ENCODE data around the gene RPLP2.

RPLP2 gene

DNA sequence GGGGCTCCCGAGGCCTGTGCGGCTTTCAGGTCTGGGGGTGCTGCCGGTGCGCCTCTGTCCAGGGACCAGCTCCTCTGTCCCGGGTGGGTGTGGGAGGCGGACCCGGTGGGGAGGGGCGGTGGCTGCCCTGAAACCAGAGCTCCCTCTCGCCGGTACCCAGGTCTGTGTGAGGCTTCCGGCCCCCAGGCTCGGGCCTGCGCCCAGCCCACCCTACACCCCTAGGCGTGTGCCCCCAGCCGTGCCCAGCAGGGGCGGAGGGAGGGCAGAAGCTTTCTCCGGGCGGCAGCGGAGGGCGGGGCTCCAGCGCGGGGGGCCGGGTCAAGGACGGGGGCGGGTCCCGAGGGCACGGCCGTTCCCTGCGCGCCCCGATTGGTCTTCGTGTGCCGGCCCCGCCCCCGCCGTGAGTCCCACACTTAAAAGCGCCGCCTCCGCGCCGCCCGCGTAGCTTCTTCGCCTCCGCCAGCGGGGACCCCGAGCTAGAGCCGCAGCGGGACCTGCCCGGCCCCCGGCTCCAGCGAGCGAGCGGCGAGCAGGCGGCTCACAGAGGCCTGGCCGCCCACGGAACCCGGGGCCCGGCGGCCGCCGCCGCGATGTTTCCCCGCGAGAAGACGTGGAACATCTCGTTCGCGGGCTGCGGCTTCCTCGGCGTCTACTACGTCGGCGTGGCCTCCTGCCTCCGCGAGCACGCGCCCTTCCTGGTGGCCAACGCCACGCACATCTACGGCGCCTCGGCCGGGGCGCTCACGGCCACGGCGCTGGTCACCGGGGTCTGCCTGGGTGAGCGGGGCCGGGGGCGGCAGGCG lies 9.6 kb downstream of the RPLP2 start:
- Histone ChIP-seq H3K9me3 (no peaks in the 10 kb centered on the region), H3K4me3 (ENCODE audit: low read depth, low read length) (peak overlapping the region; percentile 53), H3K27me3 (no peaks in the 10 kb centered on the region), H3K36me3 (no peaks in the 10 kb centered on the region), H3K4me1 (no peaks in the 10 kb centered on the region)
- TF ChIP-seq, protein P1, sequence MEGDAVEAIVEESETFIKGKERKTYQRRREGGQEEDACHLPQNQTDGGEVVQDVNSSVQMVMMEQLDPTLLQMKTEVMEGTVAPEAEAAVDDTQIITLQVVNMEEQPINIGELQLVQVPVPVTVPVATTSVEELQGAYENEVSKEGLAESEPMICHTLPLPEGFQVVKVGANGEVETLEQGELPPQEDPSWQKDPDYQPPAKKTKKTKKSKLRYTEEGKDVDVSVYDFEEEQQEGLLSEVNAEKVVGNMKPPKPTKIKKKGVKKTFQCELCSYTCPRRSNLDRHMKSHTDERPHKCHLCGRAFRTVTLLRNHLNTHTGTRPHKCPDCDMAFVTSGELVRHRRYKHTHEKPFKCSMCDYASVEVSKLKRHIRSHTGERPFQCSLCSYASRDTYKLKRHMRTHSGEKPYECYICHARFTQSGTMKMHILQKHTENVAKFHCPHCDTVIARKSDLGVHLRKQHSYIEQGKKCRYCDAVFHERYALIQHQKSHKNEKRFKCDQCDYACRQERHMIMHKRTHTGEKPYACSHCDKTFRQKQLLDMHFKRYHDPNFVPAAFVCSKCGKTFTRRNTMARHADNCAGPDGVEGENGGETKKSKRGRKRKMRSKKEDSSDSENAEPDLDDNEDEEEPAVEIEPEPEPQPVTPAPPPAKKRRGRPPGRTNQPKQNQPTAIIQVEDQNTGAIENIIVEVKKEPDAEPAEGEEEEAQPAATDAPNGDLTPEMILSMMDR (IDR thresholded peaks at IDR 0.05; ENCODE audit: low read depth, low read length) = no peak
- DNase-seq = peak; percentile 87

DNA sequence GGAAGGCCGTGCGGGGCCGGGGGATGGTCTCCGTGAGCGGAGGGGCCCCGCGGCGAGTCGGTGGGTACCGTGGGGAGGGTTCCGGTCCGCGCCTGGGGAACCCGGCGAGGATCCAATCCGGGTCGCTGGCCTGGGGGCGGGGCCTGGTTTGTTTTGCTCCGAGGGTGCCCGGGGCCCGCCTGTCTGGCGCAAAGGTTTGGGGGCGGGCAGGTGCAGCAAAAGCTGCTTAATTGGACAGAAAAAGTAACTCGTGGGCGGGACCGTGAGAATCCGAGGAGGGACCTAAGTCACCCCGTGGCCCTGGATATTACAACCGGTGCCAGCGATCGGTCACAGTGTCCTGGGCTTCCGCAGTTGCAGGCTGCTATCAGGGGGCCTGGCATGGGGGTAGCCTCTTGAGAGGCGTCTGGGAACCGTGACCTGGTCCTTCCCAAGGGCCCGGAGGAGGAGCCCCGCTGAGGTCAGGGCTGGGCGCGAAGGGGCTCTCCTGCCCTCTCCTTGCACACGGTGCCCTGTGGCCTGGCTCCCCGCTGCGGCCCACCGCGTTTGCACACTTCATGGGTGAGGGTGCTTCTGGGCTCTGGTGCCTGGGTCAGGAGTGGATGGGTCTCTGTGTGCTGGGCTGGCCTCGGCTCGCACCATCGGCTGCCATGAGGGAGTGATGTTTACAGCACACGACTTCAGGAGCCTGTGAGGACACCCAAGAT lies 10.3 kb downstream of the RPLP2 start:
- Histone ChIP-seq H3K36me3 (no peaks in the 10 kb centered on the region), H3K27me3 (no peaks in the 10 kb centered on the region), H3K4me1 (no peaks in the 10 kb centered on the region), H3K4me3 (ENCODE audit: low read depth, low read length) (peak overlapping the region; percentile 53), H3K9me3 (no peaks in the 10 kb centered on the region)
- TF ChIP-seq, protein P1 (IDR thresholded peaks at IDR 0.05; ENCODE audit: low read depth, low read length) = no peak
- peak; percentile 61 for DNase-seq

DNA sequence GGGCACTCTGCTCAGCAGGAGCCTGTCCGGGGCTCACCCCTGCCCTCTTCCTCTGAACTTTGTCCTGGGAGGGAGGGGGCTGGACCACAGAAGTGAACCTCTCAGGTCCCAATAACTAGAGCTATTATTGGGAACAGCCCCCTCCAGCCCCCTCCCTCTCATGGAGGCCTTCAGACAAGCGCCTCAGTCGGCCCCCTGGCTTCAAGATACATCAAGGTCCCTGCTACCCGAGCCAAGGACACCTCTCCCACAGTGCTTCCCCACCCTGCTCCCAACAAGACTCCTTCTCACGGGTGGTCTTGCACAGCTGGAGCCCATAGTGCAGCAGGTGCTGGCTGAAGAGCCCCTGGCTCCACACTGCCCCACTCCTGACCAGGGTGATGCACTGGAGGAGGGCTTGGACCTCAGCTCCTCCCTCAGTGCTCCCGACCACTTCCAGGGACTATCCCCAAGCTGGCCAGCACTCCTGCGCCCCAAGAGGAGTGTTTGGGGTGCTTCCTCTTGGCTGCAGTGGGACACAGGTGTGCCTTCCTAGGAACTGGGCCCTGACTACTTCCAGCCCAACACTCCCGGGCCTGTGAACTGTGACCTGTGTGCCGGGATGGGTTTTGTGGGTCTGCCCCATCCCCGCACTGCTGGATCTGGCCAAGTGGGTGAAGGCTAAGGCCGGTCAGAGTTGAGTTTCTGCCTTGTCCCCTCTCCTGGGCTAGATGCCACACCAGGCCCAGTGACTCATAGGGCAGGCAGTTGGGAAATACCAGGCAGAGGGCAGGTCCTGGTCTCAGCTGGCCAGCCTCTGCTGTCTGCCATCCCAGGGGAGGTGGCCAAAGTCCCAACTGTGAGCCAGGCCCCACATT lies 11.1 kb downstream of the RPLP2 start:
- Histone ChIP-seq H3K27me3 (no peaks in the 10 kb centered on the region), H3K4me1 (no peaks in the 10 kb centered on the region), H3K36me3 (no peaks in the 10 kb centered on the region), H3K4me3 (ENCODE audit: low read depth, low read length) (no peak overlapping the region; the same call in 1 of the 2 replicates), H3K9me3 (no peaks in the 10 kb centered on the region)
- DNase-seq = no peak
- TF ChIP-seq, protein P1 (IDR thresholded peaks at IDR 0.05; ENCODE audit: low read depth, low read length) = no peak

DNA sequence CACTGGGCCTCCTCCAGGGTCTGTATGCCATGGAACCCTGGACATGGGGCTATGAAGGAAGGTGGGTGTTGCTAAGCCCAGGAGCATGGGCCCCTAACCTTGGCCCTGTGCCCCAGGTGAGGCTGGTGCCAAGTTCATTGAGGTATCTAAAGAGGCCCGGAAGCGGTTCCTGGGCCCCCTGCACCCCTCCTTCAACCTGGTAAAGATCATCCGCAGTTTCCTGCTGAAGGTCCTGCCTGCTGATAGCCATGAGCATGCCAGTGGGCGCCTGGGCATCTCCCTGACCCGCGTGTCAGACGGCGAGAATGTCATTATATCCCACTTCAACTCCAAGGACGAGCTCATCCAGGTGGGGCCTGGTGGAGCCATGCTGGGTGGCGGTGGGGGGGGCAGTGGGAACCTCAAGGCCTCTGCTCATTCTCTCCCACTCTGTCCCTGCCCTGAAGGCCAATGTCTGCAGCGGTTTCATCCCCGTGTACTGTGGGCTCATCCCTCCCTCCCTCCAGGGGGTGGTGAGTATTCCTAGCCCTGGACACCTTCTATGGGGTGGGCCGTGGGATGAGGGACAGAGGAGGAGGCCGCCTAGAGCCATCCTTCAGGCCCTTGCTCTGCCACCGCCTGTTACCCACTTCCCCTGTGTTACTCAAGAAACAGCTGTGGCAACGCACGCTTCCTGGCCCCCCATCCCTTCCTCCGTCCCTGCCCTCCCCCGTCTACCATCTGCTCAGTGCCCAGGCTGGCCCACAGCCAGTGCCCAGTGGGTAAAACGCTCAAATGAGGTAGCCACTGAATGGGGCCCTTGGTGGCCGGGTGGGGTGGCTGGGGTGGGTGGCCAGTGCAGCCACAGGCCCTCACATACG lies 12.0 kb downstream of the RPLP2 start:
- H3K4me3 ChIP-seq (ENCODE audit: low read depth, low read length) = no peak overlapping the region
- DNase-seq = no peak
- no peaks in the 10 kb centered on the region for H3K4me1 ChIP-seq
- H3K36me3 ChIP-seq = no peaks in the 10 kb centered on the region
- H3K27me3 ChIP-seq = peaks cover 5% of the 10 kb centered on the region
- TF ChIP-seq, protein P1 (IDR thresholded peaks at IDR 0.05; ENCODE audit: low read depth, low read length) = no peak
- H3K9me3 ChIP-seq = no peaks in the 10 kb centered on the region

DNA sequence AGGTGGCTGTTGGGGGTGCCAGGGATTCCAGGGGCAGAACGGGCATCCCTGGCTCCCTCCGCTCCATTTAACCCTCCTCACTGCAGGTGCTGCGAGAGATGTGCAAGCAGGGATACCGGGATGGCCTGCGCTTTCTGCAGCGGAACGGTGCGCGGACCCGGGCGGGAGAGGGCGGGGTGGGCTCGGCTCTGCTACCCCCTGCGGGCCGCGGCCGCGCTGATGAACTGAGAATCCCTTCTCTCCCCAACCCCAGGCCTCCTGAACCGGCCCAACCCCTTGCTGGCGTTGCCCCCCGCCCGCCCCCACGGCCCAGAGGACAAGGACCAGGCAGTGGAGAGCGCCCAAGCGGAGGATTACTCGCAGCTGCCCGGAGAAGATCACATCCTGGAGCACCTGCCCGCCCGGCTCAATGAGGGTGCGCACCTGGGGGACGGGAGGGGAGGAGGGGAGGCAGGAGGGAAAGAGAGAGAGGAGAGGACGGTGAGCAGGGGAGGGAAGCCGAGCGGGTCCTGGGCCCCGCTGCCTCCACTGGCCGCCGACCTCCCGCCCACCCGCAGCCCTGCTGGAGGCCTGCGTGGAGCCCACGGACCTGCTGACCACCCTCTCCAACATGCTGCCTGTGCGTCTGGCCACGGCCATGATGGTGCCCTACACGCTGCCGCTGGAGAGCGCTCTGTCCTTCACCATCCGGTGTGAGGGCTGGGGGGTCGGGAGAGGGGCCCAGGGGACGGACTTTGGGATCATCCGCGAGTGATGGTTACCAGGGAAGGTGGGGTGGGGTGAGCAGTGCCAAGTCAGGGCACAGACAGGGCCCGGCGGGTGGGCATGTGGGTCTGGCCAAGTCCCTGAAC lies 13.9 kb downstream of the RPLP2 start:
- Histone ChIP-seq H3K27me3 (peaks cover 15% of the 10 kb centered on the region), H3K36me3 (no peaks in the 10 kb centered on the region), H3K4me3 (ENCODE audit: low read depth, low read length) (no peak overlapping the region), H3K9me3 (no peaks in the 10 kb centered on the region), H3K4me1 (no peaks in the 10 kb centered on the region)
- TF ChIP-seq, protein P1 (IDR thresholded peaks at IDR 0.05; ENCODE audit: low read depth, low read length) = no peak
- DNase-seq = no peak
